ENCODE results near the gene EFS.

Gene EFS

GRCh38 chr14:23310546-23310945 is 54.4 kb downstream of the EFS start:
- no peak overlapping the region for H3K4me3 ChIP-seq (ENCODE audit: control insufficient read depth, low read depth, low read length)
- no peak for TF ChIP-seq CTCF (IDR thresholded peaks at IDR 0.05; ENCODE audit: control insufficient read depth, insufficient read depth, low read depth, low read length, missing control alignments)
- DNase-seq (ENCODE audit: low read depth): no peak

DNA sequence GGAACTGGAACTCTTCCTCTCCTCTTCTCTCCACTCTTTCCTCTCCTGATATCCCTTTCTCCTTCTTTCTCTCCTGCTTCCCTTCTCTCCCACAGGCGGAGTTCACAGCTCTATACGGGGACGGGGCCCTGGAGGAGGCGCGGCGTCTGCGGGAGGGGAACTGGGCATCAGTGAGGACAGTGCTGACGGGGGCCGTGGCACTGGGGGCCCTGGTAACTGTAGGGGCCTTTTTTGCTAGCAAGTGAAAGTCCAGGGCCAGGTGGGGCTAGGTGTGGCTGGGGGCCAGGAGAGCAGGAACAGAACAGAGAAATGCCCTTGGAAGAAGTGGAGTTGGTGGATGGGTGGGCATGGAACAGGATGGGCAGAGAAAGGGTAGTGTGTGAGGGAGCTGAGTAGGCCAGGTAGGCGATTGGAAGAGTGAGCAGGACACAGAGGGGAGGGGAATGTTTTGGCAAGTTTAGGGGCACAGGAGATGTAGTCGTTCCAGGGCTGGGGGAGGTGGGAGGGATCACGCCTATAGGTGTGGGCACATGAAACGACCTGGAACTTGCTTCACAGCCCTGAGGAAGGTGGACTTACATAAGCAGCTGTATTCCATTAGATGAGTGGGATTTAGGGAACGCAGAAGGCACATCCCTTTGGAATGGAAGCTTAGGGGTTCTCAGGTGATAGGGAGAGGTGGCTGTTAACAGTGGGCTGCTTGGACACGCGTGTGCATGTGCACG is 56.1 kb downstream of the EFS start:
- TF ChIP-seq CTCF (IDR thresholded peaks at IDR 0.05; ENCODE audit: control insufficient read depth, insufficient read depth, low read depth, low read length, missing control alignments): no peak
- no peak for DNase-seq (ENCODE audit: low read depth)
- peak overlapping the region; percentile 72; the same call in 1 of the 2 replicates for H3K4me3 ChIP-seq (ENCODE audit: control insufficient read depth, low read depth, low read length)

DNA sequence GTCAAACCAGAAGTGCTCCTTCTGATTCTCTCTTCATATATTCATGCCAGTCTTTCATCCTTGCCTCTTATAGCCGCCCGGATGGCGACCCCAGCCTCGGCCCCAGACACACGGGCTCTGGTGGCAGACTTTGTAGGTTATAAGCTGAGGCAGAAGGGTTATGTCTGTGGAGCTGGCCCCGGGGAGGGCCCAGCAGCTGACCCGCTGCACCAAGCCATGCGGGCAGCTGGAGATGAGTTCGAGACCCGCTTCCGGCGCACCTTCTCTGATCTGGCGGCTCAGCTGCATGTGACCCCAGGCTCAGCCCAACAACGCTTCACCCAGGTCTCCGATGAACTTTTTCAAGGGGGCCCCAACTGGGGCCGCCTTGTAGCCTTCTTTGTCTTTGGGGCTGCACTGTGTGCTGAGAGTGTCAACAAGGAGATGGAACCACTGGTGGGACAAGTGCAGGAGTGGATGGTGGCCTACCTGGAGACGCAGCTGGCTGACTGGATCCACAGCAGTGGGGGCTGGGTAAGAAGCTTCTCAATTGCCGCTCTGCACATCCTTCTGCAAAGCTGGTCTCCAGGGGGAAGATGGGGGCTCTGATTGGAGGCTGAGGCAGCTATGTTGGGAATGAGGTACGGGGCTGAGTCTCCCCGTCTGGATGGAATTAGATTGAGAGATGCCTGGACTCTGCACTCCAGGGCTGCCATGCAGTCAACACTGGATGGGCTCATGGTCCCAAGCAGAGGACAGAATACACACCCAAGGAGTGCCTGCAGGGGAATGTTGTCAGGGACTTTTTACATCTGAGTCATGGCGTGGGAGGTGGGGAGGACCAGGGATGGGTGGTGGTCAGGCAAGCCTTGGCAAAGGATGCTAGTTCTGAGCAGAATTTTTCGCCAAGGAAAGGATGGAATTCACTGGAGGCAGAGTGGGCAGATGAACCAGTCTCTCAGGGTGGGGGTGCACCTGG is 57.0 kb downstream of the EFS start:
- peak overlapping the region; percentile 72 for H3K4me3 ChIP-seq (ENCODE audit: control insufficient read depth, low read depth, low read length)
- DNase-seq (ENCODE audit: low read depth): no peak
- TF ChIP-seq CTCF (IDR thresholded peaks at IDR 0.05; ENCODE audit: control insufficient read depth, insufficient read depth, low read depth, low read length, missing control alignments): no peak

DNA sequence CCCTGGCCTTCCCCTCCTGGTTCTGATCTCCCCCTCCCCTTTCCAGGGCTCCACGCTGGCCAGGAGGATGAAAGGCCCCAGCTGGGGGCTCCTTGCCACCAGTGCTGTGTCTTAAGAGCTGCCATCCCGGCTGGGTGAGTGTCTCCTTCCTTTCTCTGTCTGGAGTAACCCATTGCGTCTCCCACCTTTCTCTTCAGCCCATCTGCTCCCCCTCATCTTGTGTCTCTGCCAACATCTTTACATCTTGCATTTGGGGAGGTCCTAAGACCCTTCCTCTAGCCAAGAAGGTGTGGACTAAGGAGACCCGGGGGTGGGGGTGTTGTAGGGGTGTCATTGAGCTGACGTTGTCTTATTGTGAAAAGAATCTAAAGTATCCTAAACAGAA is 57.8 kb downstream of the EFS start:
- TF ChIP-seq CTCF (IDR thresholded peaks at IDR 0.05; ENCODE audit: control insufficient read depth, insufficient read depth, low read depth, low read length, missing control alignments): no peak
- peak overlapping the region; percentile 72 for H3K4me3 ChIP-seq (ENCODE audit: control insufficient read depth, low read depth, low read length)
- no peak for DNase-seq (ENCODE audit: low read depth)

DNA sequence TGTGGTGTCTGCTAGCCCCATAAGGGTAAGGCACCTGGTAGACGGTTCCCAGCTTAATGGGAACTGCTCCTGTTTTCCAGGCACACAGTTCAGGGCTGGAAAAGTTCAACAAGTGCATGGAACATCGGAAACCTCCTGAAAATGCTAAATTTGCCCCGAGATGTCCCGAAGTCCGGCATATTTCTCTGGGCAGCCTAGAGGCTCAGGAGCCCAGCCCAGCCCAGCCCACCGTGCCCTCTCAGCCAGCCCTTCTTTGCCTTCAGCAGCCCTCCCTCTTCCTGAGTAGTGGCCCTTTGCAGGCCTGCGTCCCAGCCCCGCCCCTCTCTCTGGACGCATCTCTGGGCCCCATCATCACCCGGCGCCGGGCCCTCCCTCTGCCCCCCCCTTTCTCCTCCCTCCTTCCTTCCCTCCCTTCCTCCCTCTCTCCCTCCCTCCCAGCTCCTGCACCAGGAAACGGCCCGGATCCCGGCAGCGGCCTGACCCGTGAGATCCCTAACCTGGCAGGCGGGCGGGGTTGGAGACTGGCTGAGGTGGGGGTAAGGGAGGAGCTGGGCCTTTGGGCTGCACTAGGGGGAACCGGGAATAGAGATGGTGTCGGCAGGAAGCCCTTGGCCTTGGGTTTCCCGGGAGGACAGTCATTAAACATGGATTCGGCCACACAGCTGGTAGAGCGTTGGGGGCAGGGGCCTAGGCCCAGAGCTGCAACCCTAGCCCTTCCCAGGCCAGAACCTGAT is 58.4 kb downstream of the EFS start, which contains the start of gene BCL2L2:
BCL2L2 (plus strand) TSS at position 422 of the 734 bp plus-strand sequence. CDS start 935 bp downstream, outside the sequence.
- no peak for DNase-seq (ENCODE audit: low read depth)
- peak within 1 kb of the TSS; percentile 72 for H3K4me3 ChIP-seq (ENCODE audit: control insufficient read depth, low read depth, low read length)
- no peak for TF ChIP-seq CTCF (IDR thresholded peaks at IDR 0.05; ENCODE audit: control insufficient read depth, insufficient read depth, low read depth, low read length, missing control alignments)

Data from AG09309 (cell line).